CD14-positive monocyte (primary cell): Measurements from ENCODE around the gene APIP. TPM values are rescaled to one million over a fixed set of nuclear protein-coding genes. Genes with fewer than 3 reads are reported as not detected.

Experiments
- DNase-seq, 3 donors: peaks; one replicate each; pipeline ENCODE4 v3.0.0-alpha.2; 2011 to 2022
- H2AFZ ChIP-seq: 2 replicates; pipeline ENCODE4 v1.6.0; 2012; ENCODE audit warnings: mild to moderate bottlenecking, low read depth, low read length, inconsistent platforms; ENCODE audit not compliant: insufficient read depth, poor library complexity, severe bottlenecking
- H3K27ac ChIP-seq, 2 donors: 1 replicate in 1 of 2; 2 replicates in 1 of 2; pipeline ENCODE4 v1.5.1; 2012 to 2013; ENCODE audit warnings: low read length in 2 of 2, control low read depth in 1 of 2, inconsistent platforms in 1 of 2, low read depth in 1 of 2, mild to moderate bottlenecking in 1 of 2
- H3K27me3 ChIP-seq, 2 donors: one replicate each; pipeline versions ENCODE4 v1.6.0 to v1.6.1; 2011 to 2013; ENCODE audit warnings: low read length in 2 of 2; ENCODE audit not compliant: control insufficient read depth in 2 of 2, insufficient read depth in 2 of 2
- H3K36me3 ChIP-seq, 2 donors: replicated peaks in 1 of 2; 1 replicate in 1 of 2; 2 replicates in 1 of 2; pipeline versions ENCODE4 v1.5.1 to v1.6.1; 2012 to 2013; ENCODE audit warnings: low read length in 2 of 2, control low read depth in 1 of 2, inconsistent platforms in 1 of 2, mild to moderate bottlenecking in 1 of 2; ENCODE audit not compliant: insufficient read depth in 2 of 2, control insufficient read depth in 1 of 2
- H3K4me1 ChIP-seq, 2 donors: 1 replicate in 1 of 2; 2 replicates in 1 of 2; pipeline versions ENCODE4 v1.5.1 to v1.6.1; 2012 to 2013; ENCODE audit warnings: low read length in 2 of 2, control low read depth in 1 of 2, inconsistent platforms in 1 of 2, mild to moderate bottlenecking in 1 of 2, moderate library complexity in 1 of 2; ENCODE audit not compliant: insufficient read depth in 2 of 2, control insufficient read depth in 1 of 2
- H3K4me2 ChIP-seq: replicated peaks from 2 replicates; pipeline ENCODE3; 2012; ENCODE audit warnings: low read length, moderate library complexity, mild to moderate bottlenecking; ENCODE audit not compliant: poor library complexity, severe bottlenecking; ENCODE audit errors: extremely low read depth
- H3K4me3 ChIP-seq, 3 experiments: fragments of 200-600 bp in 1 of 3; sonication (generic) in 1 of 3; replicated peaks in 1 of 3; 1 replicate in 2 of 3; 2 replicates in 1 of 3; pipeline ENCODE4 v1.5.1; 2011 to 2013; ENCODE audit warnings: low read length in 3 of 3, mild to moderate bottlenecking in 3 of 3, control low read depth in 2 of 3, low read depth in 2 of 3, inconsistent platforms in 1 of 3, moderate library complexity in 1 of 3
- H3K79me2 ChIP-seq: 2 replicates; pipeline ENCODE4 v1.6.0; 2012; ENCODE audit warnings: mild to moderate bottlenecking, control low read depth, inconsistent platforms, low read length, moderate library complexity; ENCODE audit not compliant: insufficient read depth
- H3K9ac ChIP-seq: 2 replicates; pipeline ENCODE4 v1.6.0; 2017; ENCODE audit warnings: low read length, mild to moderate bottlenecking; ENCODE audit not compliant: insufficient read depth, poor library complexity, severe bottlenecking
- H3K9me3 ChIP-seq, 2 donors: replicated peaks in 1 of 2; 1 replicate in 1 of 2; 2 replicates in 1 of 2; pipeline versions ENCODE4 v1.5.1 to v1.6.1; 2012 to 2013; ENCODE audit warnings: low read length in 2 of 2, control low read depth in 1 of 2; ENCODE audit not compliant: control insufficient read depth in 1 of 2, insufficient read depth in 1 of 2
- H4K20me1 ChIP-seq: 2 replicates; pipeline ENCODE4 v1.6.0; 2012; ENCODE audit warnings: mild to moderate bottlenecking, low read length, control low read depth, moderate library complexity; ENCODE audit not compliant: insufficient read depth
- H3K27ac Mint-ChIP-seq, 7 donors: one replicate each; pipeline ENCODE4 v1.8.0; 2020; ENCODE audit warnings: mild to moderate bottlenecking in 7 of 7, mixed read lengths in 7 of 7, moderate library complexity in 6 of 7, inconsistent platforms in 2 of 7
- H3K27me3 Mint-ChIP-seq, 3 donors: one replicate each; pipeline ENCODE4 v1.8.0; 2021 to 2022; ENCODE audit warnings: low read depth in 3 of 3, mild to moderate bottlenecking in 3 of 3, mixed read lengths in 3 of 3, moderate library complexity in 3 of 3, inconsistent platforms in 1 of 3
- H3K36me3 Mint-ChIP-seq, 2 donors: one replicate each; pipeline ENCODE4 v1.8.0; 2020; ENCODE audit warnings: mixed read lengths in 2 of 2, inconsistent platforms in 1 of 2, mild to moderate bottlenecking in 1 of 2
- H3K4me1 Mint-ChIP-seq: one replicate; pipeline ENCODE4 v1.8.0; 2020; ENCODE audit warnings: mild to moderate bottlenecking, mixed read lengths
- H3K4me3 Mint-ChIP-seq, 2 donors: one replicate each; pipeline ENCODE4 v1.8.0; 2020; ENCODE audit warnings: mild to moderate bottlenecking in 2 of 2, mixed read lengths in 2 of 2, moderate library complexity in 1 of 2
- H3K9me3 Mint-ChIP-seq, 7 donors: one replicate each; pipeline ENCODE4 v1.8.0; 2020 to 2022; ENCODE audit warnings: mixed read lengths in 7 of 7, mild to moderate bottlenecking in 6 of 7, moderate library complexity in 6 of 7, inconsistent platforms in 2 of 7
- WGBS: methylation state at CpG from one replicate; pipeline ENCODE4 v1.1.5; 2013; ENCODE audit warnings: missing lambda C conversion rate; ENCODE audit not compliant: insufficient coverage; 5-methylcytosine and 5-hydroxymethylcytosine counted together
- intact Hi-C, 2 donors: fragments of 100-400 bp; cut with micrococcal nuclease; formaldehyde crosslinking; loops; one replicate each; pipeline versions ENCODE4 v1.15.0 to v1.15.1; 2023
- polyA plus RNA-seq, 3 donors: library from polyadenylated mRNA; depleted of rRNA in 1 of 3; unstranded in 2 of 3; stranded (reverse) in 1 of 3; fragments of 300-500 nt in 2 of 3; fragments of >200 nt in 1 of 3; fragmentation: Illumina TruSeq in 2 of 3; gene quantifications; 1 replicate in 2 of 3; 2 replicates in 1 of 3; pipeline ENCODE4 v1.2.3, GENCODE V29; 2012 to 2021
- TF ChIP-seq, protein P1 (sequence below): fragments of 200-600 bp; IDR thresholded peaks from one replicate; pipeline ENCODE4 v1.8.0; 2022; ENCODE audit warnings: antibody characterized with exemption, mild to moderate bottlenecking

APIP gene
- polyA plus RNA-seq, 3 donors = 16.3 to 25.4 (median 22.9) TPM

GRCh38 chr11:34907934-34908593 lies 8.1 kb downstream of the APIP start:
- Histone ChIP-seq H3K4me3 (no peak overlapping the region), H3K9me3 (peaks cover 2 to 3% of the 10 kb centered on the region in 2 donors), H3K36me3 (peaks cover 0 to 9% of the 10 kb centered on the region in 2 donors), H3K27me3 (no peaks in the 10 kb centered on the region), H3K9ac (no peak overlapping the region), H3K79me2 (peaks cover 77% of the 10 kb centered on the region), H2AFZ (no peak overlapping the region), H4K20me1 (peaks cover 8% of the 10 kb centered on the region), H3K4me2 (no peak overlapping the region), H3K27ac (no peak overlapping the region), H3K4me1 (peaks cover 14 to 18% of the 10 kb centered on the region in 2 donors)
- DNase-seq = no peak
- H3K4me1 Mint-ChIP-seq = peaks cover 12% of the 10 kb centered on the region
- TF ChIP-seq, protein P1, sequence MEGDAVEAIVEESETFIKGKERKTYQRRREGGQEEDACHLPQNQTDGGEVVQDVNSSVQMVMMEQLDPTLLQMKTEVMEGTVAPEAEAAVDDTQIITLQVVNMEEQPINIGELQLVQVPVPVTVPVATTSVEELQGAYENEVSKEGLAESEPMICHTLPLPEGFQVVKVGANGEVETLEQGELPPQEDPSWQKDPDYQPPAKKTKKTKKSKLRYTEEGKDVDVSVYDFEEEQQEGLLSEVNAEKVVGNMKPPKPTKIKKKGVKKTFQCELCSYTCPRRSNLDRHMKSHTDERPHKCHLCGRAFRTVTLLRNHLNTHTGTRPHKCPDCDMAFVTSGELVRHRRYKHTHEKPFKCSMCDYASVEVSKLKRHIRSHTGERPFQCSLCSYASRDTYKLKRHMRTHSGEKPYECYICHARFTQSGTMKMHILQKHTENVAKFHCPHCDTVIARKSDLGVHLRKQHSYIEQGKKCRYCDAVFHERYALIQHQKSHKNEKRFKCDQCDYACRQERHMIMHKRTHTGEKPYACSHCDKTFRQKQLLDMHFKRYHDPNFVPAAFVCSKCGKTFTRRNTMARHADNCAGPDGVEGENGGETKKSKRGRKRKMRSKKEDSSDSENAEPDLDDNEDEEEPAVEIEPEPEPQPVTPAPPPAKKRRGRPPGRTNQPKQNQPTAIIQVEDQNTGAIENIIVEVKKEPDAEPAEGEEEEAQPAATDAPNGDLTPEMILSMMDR = no peak
- no peaks in the 10 kb centered on the region for H3K27me3 Mint-ChIP-seq
- intact Hi-C loops = no loop called here
- peaks cover 0 to 10% (median 5%) of the 10 kb centered on the region in 7 donors for H3K9me3 Mint-ChIP-seq
- H3K36me3 Mint-ChIP-seq = peaks cover 9 to 17% of the 10 kb centered on the region in 2 donors
- WGBS = 100% methylated on average over 1 of the region's 3 CpGs
- H3K27ac Mint-ChIP-seq = no peak overlapping the region
- H3K4me3 Mint-ChIP-seq = no peak overlapping the region

DNA sequence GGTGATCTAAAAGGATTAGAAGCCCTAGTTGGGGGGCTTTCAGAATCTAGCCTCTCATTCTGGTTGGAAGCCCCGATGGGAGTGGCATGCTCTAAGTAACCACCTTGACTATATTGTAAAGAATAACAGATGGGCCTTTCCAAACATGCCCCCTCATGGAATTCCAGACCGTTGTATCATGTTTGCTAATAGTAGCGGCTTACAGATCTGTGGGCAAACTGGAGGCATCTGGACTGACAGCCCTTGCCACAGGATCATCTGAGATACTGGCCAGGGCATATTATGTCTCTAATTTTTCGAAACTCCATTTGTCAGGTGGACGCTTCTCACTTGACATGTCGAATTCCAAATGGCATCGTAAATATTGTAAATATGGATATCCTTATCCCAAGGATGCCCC lies 10.5 kb downstream of the APIP start:
- peaks cover 9% of the 10 kb centered on the region for H3K4me1 Mint-ChIP-seq
- H3K9me3 Mint-ChIP-seq = peaks cover 7 to 32% (median 27%) of the 10 kb centered on the region in 7 donors
- WGBS = 100% methylated on average over 2 of the region's 7 CpGs
- Histone ChIP-seq H3K27me3 (no peaks in the 10 kb centered on the region), H3K27ac (no peak overlapping the region), H3K79me2 (peaks cover 75% of the 10 kb centered on the region), H3K4me2 (no peak overlapping the region), H3K4me3 (no peak overlapping the region), H2AFZ (no peak overlapping the region), H3K9ac (no peak overlapping the region), H3K36me3 (peaks cover 0 to 33% of the 10 kb centered on the region in 2 donors), H4K20me1 (peaks cover 8% of the 10 kb centered on the region), H3K4me1 (peaks cover 10 to 11% of the 10 kb centered on the region in 2 donors), H3K9me3 (peaks cover 24 to 27% of the 10 kb centered on the region in 2 donors)
- no peak overlapping the region for H3K4me3 Mint-ChIP-seq
- H3K36me3 Mint-ChIP-seq = peaks cover 10 to 23% of the 10 kb centered on the region in 2 donors
- DNase-seq = no peak
- H3K27ac Mint-ChIP-seq = no peak overlapping the region
- intact Hi-C loops = no loop called here
- H3K27me3 Mint-ChIP-seq = no peaks in the 10 kb centered on the region
- TF ChIP-seq, protein P1 = no peak
